AG20443 (cell line): ENCODE measurements around the gene ZNF664.

ENCODE experiments used
- DNase-seq: peaks from one replicate; pipeline ENCODE4 v3.0.0; 2012; ENCODE audit warnings: low spot score, mixed read lengths

ZNF664 gene

DNA sequence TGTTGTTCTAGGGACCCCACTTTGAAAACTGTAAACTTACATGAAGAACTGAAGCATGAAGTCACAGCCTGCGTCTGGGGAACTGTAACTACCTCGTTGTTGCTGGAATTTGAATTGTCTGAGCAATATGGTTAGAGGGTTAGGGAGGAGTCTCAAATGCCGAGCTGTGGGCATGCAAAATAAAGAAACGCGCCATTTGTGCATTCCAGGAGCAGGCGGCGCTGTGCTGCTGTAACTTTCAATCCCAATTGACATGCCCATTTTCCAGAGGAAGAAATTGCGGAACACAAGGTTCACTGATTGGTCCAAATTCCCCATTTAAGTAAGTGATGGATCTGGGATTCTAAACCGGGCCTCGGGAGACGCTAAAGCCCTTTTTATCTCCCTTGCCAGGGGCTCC lies 61.3 kb downstream of the ZNF664 start:
- no peak for DNase-seq

DNA sequence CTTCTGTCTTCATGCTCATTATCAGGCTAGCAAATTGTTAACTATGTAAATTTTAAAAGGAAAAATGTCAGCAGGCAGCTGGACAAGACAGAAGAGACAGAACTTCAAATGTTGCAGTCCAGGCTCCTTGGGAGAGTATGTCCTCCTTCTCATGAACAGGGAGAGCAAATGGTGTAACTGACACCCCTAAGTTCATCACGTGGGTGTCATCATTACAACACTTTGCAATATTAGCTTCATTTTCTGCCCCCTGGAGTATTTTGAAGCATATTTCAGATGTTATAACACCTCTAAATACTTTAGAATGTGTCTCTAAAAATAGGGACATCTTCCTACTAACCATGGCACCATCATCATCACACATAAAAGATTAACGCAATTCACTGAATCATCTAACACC lies 62.1 kb downstream of the ZNF664 start:
- DNase-seq = no peak

DNA sequence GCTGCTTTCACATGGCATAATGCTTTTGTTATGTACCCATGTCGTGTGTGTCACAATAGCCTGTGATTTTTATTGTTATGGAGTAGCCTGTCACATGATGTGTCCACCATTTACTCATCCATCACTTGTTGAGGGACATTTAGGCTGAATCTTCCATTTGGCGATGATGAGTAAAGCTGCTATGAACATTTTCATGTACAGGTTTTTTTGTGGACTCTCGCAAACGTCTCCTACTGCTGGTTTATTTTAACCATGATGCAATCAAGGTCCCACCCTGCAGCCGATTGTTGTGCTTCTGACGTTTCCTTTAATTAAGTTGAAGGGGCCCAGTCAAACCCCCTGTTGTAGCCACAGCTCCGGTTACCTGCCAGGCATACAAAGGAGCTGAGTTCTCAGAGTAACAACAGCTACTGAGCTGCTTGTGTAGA lies 63.2 kb downstream of the ZNF664 start:
- no peak for DNase-seq

DNA sequence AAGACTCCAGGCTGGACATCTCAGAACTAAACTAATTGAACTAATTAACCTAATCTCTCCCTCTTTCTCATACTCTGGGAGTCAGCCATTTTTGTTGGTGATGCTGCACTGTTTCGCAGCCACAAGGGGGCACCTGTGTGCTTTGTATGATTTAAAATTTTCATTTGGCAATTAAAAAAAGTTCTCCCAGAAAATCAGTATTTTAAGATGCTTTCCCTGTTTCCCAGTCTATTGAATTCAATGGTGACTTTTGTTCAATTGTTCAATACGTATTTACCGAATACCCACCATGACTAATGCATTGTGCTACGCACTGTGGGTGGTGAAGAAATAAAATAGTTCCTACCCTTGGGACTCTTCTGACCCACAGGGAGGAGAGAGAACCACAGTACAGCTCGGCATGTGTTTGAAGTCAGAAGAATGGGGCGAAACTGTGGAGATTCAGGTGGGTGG lies 63.7 kb downstream of the ZNF664 start:
- DNase-seq = peak; percentile 68

- DNase-seq = no peak
Measured at GRCh38 chr12:124037331-124037730, 64.3 kb downstream of the ZNF664 start.

- peak; percentile 64 for DNase-seq
Measured at GRCh38 chr12:124039276-124039675, 66.3 kb downstream of the ZNF664 start.

GRCh38 chr12:124040291-124040690 lies 67.3 kb downstream of the ZNF664 start:
- no peak for DNase-seq

DNA sequence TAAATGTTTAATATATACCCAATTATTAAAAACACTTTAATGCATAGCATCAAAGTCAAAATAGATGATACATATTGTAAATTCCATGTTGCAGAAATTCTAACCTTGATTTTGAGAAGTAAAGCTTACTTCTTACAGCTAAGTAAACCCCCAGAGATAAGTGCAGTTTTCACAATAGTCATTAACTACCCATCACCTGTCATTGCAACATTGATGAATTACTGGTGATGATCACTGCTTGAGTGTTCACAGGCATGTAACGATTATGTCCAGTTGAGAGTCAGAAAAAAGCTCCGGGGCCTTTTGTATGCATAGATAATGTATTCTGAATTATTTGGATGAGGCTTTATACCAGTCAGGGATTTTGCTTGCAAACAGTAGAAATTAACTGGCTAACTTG lies 67.7 kb downstream of the ZNF664 start:
- no peak for DNase-seq

DNA sequence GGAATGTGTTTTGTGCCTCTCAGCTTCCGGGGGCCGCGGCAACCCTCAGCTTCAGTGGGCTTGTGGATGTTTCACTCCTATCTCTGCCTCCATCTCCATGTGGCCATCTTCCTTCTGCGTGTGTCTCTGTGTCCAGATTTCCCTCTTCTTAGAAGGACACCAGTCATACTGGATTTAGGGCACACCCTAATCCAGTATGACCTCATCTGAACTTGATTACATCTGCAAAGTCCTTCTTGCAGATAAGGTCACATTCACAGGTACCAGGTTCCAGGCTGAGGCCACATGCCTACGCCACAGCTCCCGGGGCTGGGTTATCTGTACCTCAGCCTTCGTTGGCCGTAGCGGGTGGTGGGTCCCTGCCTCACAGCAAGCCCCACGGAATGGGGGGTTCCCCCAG lies 68.9 kb downstream of the ZNF664 start:
- DNase-seq = no peak

DNA sequence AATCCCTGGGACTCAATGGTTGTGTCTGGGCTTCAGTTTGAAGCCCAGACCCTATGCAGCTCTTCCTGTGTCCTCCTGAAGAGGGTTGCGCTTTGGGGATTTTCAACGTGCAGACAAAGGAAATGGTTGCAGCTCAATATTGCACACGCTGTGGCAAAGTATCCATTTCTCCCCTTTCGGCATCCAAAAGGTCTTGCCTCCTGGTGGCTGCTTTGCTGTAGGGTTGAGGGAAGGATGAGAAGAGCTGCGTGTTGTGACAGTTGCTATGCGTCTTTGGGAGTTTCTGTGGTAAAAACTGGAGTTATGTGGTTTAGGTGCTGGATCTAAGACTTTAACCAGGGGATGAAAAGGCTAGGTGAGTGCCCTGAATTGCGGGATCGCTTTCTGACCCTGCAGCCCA lies 71.0 kb downstream of the ZNF664 start:
- DNase-seq = no peak

DNA sequence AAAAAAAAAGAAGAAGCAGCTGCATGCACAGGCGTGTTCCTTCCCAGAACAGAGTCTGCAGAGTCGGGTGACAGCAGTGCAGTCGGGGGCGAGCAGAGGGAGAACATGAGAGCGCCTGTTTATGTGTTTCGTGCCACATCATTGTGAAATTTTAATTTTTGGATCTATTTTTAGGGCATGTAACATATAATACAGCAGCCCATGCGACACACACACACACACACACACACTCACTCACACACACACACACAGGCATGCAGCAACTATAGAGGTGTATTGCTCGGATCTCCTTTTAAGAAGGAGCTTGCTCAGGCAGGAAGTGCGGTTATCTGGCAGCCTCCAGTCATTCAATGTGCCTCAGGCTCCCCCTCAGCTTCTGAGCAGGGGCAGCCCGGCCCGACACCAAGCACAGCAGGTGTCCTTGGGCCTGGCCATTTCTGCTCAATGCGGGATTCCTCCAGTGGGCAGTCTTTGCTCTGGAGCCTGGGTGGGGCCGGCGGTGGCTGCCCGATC lies 71.8 kb downstream of the ZNF664 start:
- no peak for DNase-seq

DNA sequence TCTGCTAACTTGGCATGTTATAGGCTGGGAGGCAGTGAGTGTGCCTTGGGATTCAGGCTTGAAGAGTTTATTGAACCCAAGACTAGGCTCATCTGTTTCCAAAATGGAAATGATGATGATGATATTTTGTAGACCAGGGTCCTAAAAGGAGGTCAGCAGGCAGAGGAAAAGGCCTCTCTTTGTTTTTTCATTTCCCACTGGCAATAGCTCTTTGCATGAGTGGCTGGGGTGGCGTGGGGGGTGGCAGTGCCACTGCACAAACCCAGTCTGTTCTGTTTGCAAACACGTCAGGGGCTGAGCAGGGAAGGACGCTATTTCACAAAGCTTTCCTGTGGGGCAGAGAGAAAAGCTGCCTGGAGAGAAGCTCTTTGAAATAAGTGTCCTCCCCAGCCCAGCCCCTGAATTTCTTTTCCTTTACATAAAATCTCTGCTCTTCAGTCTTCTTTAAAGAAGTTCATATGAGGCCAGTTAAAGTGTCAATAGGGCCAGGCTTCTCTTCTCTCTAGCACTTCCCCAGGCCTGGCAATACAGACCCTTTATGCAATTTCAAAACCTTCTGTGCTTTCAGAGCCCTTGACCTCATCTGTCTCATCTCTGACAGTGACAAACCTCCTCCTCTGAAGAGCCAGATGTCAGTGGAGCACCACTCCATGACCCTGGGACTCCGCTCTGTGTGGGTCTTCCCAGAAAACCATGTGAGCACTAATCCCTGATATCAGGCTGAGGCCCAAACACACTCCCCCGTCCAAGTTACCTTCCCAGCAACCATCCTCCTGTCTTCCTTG lies 72.8 kb downstream of the ZNF664 start:
- no peak for DNase-seq

GRCh38 chr12:124046456-124046740 lies 73.4 kb downstream of the ZNF664 start:
- DNase-seq = no peak

DNA sequence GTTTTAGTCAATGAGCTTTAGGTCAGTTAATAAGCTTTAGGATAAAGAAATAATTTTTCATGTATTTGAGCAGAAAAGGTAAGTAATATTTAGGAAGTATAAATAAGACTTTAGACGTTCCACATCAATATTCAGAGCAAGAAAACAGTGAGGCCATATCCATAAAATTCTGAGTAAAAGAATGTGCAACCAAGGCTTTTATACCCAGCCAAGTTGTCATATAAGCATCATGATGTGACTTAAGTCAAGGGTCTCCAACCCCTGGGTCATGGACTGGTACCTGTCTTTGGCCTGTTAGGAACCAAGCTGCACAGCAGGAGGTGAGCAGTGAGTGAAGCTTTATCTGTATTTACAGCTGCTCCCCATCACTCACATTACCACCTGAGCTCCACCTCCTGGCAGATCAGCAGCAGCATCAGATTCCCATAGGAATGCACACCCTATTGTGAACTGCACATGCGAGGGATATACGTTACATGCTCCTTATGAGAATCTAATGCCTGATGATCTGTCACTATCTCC lies 74.1 kb downstream of the ZNF664 start:
- DNase-seq = no peak

- no peak for DNase-seq
Measured at GRCh38 chr12:124049451-124050094, 76.6 kb downstream of the ZNF664 start.

DNA sequence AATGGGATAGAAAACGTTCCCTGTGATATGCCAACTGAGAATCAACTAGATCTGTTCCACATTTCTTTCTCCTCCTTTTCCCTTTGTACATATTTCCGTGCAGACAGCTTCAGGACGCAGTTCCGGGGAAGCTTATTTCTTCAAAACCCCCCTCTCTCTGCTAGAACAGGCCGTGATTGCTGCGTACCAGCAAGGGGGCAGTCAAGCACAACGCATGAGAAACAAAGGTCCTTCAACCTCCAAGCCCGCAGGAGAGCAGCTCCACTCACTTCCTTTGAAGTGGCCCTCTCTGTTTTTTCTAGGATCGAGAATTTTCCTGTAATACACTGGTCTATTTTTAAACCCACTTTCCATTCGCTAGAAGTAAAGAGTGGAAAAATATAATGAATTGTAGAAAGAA lies 80.8 kb downstream of the ZNF664 start:
- peak; percentile 85 for DNase-seq

GRCh38 chr12:124055066-124055465 lies 82.1 kb downstream of the ZNF664 start:
- no peak for DNase-seq

DNA sequence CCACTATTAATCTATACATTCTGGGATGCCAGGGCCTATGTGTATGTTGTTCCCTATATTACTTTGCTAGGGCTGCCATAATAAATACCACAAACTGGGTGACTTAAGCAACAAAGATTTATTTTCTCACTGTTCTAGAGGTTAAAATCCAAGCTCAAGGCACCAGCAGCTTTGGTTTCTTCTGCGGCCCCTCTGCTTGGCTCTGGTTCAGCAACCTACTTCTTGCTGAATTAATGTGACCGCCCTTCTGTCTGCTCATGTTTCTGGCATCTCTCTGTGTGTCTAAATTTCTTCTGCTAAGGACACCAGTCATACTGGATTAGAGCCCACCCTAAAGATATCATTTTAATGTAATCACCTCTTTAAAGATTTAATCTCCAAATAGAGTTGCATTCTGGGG lies 84.7 kb downstream of the ZNF664 start:
- DNase-seq = no peak

DNA sequence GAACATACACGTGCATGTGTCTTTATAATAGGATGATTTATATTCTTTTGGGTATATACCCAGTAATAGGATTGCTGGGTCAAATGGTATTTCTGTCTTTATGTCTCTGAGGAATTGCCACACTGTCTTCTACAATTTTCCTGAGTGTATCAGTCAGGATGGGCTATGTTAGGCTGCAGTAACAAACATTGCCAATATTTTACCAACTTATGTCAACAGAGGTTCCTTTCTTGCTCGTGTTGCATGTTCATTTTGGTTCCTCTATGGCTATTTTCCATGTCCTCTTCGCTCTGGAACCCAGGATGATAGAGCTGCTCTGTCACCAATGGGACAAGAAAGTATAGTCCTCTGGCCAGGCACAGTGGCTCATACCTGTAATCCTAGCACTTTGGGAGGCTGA lies 86.7 kb downstream of the ZNF664 start:
- no peak for DNase-seq
